Neural cell (in vitro differentiated cells): ENCODE measurements around the gene FAN1. TPM values are rescaled to one million over a fixed set of nuclear protein-coding genes. Genes with fewer than 3 reads are reported as not detected.

Source experiments
- H2AFZ ChIP-seq: fragments of 200-600, 300-800 bp; sonication (generic), shearing (Covaris generic); 2 replicates; pipeline ENCODE4 v1.6.0; 2014; ENCODE audit warnings: low read depth, mild to moderate bottlenecking, antibody characterized with exemption, low read length, moderate library complexity
- H3F3A ChIP-seq: fragments of 200-600 bp; shearing (Covaris generic); 2 replicates; pipeline ENCODE4 v1.6.1; 2016; ENCODE audit warnings: mild to moderate bottlenecking, moderate library complexity, mixed read lengths, antibody characterized with exemption, low read length; ENCODE audit not compliant: insufficient read depth, poor library complexity, severe bottlenecking
- H3K27ac ChIP-seq: fragments of 200-600, 300-800 bp; sonication (generic), shearing (Covaris generic); 2 replicates; pipeline ENCODE4 v1.5.1; 2014; ENCODE audit warnings: mild to moderate bottlenecking, low read length, moderate library complexity
- H3K27me3 ChIP-seq: fragments of 300-800, 200-600 bp; sonication (generic), shearing (Covaris generic); 2 replicates; pipeline ENCODE4 v1.6.0; 2014; ENCODE audit warnings: mild to moderate bottlenecking, low read depth, low read length, moderate library complexity; ENCODE audit not compliant: insufficient read depth
- H3K36me3 ChIP-seq: fragments of 300-800, 200-600 bp; sonication (generic), shearing (Covaris generic); 2 replicates; pipeline ENCODE4 v1.5.1; 2014; ENCODE audit warnings: mild to moderate bottlenecking, antibody characterized with exemption, low read length, moderate library complexity; ENCODE audit not compliant: insufficient read depth
- H3K4me2 ChIP-seq: fragments of 300-800, 200-600 bp; sonication (generic), shearing (Covaris generic); 2 replicates; pipeline ENCODE4 v1.6.0; 2014; ENCODE audit warnings: mild to moderate bottlenecking, low read length
- H3K4me3 ChIP-seq: fragments of 300-800, 200-600 bp; sonication (generic), shearing (Covaris generic); 2 replicates; pipeline ENCODE4 v1.5.1; 2014; ENCODE audit warnings: mild to moderate bottlenecking, low read length, moderate library complexity
- H3K79me2 ChIP-seq: fragments of 200-600 bp; shearing (Covaris generic); replicated peaks from 2 replicates; pipeline ENCODE4 v1.6.0; 2014; ENCODE audit warnings: mild to moderate bottlenecking, low read length, moderate library complexity; ENCODE audit not compliant: insufficient read depth
- H3K9ac ChIP-seq: fragments of 300-800, 200-600 bp; sonication (generic), shearing (Covaris generic); 2 replicates; pipeline ENCODE4 v1.6.1; 2016; ENCODE audit warnings: mild to moderate bottlenecking, low read length, mixed read lengths
- H3K9me2 ChIP-seq: fragments of 200-600 bp; shearing (Covaris generic); 2 replicates; pipeline ENCODE4 v1.6.1; 2016; ENCODE audit warnings: mild to moderate bottlenecking, low read length, mixed read lengths; ENCODE audit not compliant: insufficient read depth
- H3K9me3 ChIP-seq: fragments of 200-600, 300-800 bp; sonication (generic), shearing (Covaris generic); 2 replicates; pipeline ENCODE4 v1.6.1; 2016; ENCODE audit warnings: mild to moderate bottlenecking, mixed run types, low read length, moderate library complexity, mixed read lengths
- H4K20me1 ChIP-seq: fragments of 200-600 bp; shearing (Covaris generic); 2 replicates; pipeline ENCODE4 v1.6.1; 2016; ENCODE audit warnings: mild to moderate bottlenecking, mixed run types; ENCODE audit not compliant: insufficient read depth
- EP300 ChIP-seq: fragments of 450-650 bp; conservative IDR thresholded peaks from 2 replicates; pipeline ENCODE4 v1.6.1; 2014; ENCODE audit warnings: antibody characterized with exemption, mild to moderate bottlenecking, moderate library complexity; ENCODE audit not compliant: poor library complexity, severe bottlenecking
- EZH2 ChIP-seq: fragments of 200-600, 300-800 bp; shearing (Covaris generic), sonication (generic); IDR thresholded peaks from 2 replicates; pipeline ENCODE4 v1.6.1; 2014; ENCODE audit warnings: antibody characterized with exemption, low read length, borderline replicate concordance, mild to moderate bottlenecking; ENCODE audit not compliant: insufficient read depth, poor library complexity, severe bottlenecking
- MXI1 ChIP-seq: fragments of 450-650 bp; conservative IDR thresholded peaks from 2 replicates; pipeline ENCODE4 v1.6.1; 2014; ENCODE audit warnings: antibody characterized with exemption, mild to moderate bottlenecking; ENCODE audit not compliant: poor library complexity, severe bottlenecking
- POLR2AphosphoS5 ChIP-seq: IDR thresholded peaks from 2 replicates; pipeline ENCODE4 v1.6.1; 2012
- RAD21 ChIP-seq: fragments of 450-650 bp; conservative IDR thresholded peaks from 2 replicates; pipeline ENCODE4 v1.6.1; 2014; ENCODE audit warnings: antibody characterized with exemption, mild to moderate bottlenecking, moderate library complexity
- SMC3 ChIP-seq: fragments of 450-650 bp; conservative IDR thresholded peaks from 2 replicates; pipeline ENCODE4 v1.6.1; 2014; ENCODE audit warnings: antibody characterized with exemption, mild to moderate bottlenecking, moderate library complexity; ENCODE audit not compliant: poor library complexity
- TAF1 ChIP-seq: IDR thresholded peaks from 2 replicates; pipeline ENCODE4 v1.6.1; 2012; ENCODE audit warnings: low read depth
- polyA plus RNA-seq: library from polyadenylated mRNA; depleted of rRNA; stranded (reverse); fragments of >200 nt; gene quantifications from 2 replicates; pipeline ENCODE4 v1.2.3, GENCODE V29; 2014
- TF ChIP-seq, protein P1 (sequence below): fragments of 450-650 bp; IDR thresholded peaks from 2 replicates; pipeline ENCODE4 v1.5.1; 2014; ENCODE audit warnings: antibody characterized with exemption, mild to moderate bottlenecking, moderate library complexity; ENCODE audit not compliant: poor library complexity, severe bottlenecking
- TF ChIP-seq, protein P2 (sequence below): IDR thresholded peaks from 2 replicates; pipeline ENCODE4 v1.6.1; 2012; ENCODE audit warnings: borderline replicate concordance

FAN1 gene
- polyA plus RNA-seq, 1 donor from 2014 or later = 38.5 TPM

DNA sequence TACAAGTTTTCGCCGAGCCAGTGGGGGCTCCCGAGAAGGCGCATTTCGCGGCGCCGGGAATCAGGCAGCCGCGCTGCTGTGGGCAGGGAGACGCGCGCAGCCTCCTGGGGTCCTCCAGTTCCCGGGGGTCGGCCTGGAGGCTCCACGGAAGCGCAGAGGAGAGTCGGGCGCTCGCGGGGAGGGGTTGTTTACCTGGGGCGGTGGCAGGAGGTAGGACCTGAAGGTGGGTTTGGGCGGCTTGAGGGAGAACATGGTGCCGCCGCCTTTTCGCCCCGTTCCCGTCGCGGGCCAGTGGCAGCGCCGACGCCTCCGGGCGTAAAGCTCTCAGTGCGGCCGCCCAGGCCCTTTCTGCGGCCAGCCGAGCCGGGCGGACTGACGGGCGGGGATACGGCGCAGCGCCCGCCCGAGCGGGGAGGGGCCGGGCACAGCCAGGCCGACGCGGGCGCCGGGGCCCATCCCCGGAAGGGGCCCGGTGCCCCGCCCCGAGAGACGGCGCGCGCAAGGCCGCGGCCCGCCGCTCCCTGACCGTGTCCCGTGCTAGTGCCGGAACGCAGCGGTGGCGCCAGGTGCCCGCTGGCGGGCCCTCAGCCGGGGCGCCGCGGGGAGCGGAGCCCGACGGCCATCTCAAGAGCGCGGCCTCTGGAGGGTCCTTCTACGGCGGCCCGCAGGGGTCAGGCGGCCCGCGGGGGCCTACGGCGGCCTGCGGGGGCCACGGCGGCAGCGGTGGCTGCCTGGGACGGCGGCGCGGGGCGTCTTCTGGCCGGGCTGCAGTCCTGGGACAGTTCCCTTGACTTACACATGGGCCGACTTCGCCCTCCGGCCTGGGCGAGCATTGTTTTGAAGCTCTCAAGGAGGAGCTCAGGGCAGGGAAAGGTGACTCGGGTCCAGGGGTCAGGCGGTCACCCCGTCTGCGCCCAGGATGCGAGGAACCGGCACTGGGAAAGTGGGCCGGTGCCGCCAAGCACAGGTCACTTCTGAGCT is 87.8 kb downstream of the FAN1 start, which contains the start of gene MTMR10:
MTMR10 (minus strand) TSS at position 374 of the 981 bp plus-strand sequence; CDS start at position 252, 122 bp downstream.
- Histone ChIP-seq H4K20me1 (no peaks in the 10 kb centered on the region), H3F3A (no peaks in the 10 kb centered on the region), H3K4me3 (peak within 1 kb of the TSS; percentile 84), H3K27me3 (peaks cover 9% of the 10 kb centered on the region), H3K9ac (peak within 1 kb of the TSS; percentile 56), H3K79me2 (peaks cover 14% of the 10 kb centered on the region), H3K9me3 (no peaks in the 10 kb centered on the region), H3K27ac (no peak within 1 kb of the TSS), H3K4me2 (peak within 1 kb of the TSS; percentile 51), H3K36me3 (no peaks in the 10 kb centered on the region), H3K9me2 (no peaks in the 10 kb centered on the region), H2AFZ (peak within 1 kb of the TSS; percentile 4)
- TF ChIP-seq SMC3 = peak; percentile 42
- TF ChIP-seq MXI1 = peak; percentile 19
- TF ChIP-seq, protein P1, sequence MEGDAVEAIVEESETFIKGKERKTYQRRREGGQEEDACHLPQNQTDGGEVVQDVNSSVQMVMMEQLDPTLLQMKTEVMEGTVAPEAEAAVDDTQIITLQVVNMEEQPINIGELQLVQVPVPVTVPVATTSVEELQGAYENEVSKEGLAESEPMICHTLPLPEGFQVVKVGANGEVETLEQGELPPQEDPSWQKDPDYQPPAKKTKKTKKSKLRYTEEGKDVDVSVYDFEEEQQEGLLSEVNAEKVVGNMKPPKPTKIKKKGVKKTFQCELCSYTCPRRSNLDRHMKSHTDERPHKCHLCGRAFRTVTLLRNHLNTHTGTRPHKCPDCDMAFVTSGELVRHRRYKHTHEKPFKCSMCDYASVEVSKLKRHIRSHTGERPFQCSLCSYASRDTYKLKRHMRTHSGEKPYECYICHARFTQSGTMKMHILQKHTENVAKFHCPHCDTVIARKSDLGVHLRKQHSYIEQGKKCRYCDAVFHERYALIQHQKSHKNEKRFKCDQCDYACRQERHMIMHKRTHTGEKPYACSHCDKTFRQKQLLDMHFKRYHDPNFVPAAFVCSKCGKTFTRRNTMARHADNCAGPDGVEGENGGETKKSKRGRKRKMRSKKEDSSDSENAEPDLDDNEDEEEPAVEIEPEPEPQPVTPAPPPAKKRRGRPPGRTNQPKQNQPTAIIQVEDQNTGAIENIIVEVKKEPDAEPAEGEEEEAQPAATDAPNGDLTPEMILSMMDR = no peak

DNA sequence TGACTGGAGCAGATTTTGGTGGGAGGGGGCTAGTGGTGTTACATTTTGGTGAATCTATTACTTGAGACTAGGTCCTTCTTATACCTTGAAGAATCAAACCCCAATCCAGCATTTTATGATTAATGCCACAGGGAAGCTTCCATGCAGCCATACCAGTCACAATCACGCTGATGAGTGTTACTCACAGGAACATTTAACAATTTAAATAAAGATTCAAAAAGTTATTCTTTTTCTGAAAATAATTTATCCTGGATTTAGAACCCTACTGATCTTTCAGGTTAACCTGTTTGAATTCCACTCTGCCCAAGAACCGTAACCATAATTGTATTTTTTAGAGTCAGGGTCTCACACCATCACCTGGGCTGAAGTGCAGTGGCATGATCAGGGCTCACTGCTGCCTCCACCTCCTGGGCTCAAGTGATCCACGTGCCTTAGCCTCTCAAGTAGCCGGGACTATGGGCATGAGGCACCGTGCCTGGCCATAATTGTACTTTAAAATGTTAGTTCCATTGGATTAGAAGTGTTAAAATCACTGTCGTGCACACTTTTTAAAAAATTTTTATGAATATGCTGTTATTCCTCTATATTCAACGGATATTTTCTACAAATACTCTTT is 88.6 kb downstream of the FAN1 start:
- Histone ChIP-seq H3K27ac (no peak overlapping the region), H3K79me2 (peaks cover 14% of the 10 kb centered on the region), H3K4me3 (peak overlapping the region; percentile 84), H3K27me3 (peaks cover 9% of the 10 kb centered on the region), H2AFZ (peak overlapping the region; percentile 4), H3F3A (no peaks in the 10 kb centered on the region), H3K9me3 (no peaks in the 10 kb centered on the region), H3K9ac (peak overlapping the region; percentile 56), H4K20me1 (no peaks in the 10 kb centered on the region), H3K4me2 (no peak overlapping the region), H3K36me3 (no peaks in the 10 kb centered on the region), H3K9me2 (no peaks in the 10 kb centered on the region)
- TF ChIP-seq, protein P1 = no peak
- TF ChIP-seq RAD21 (no peak), SMC3 (no peak), EZH2 (no peak), POLR2AphosphoS5 (no peak), MXI1 (no peak), EP300 (no peak), TAF1 (no peak)
- TF ChIP-seq, protein P2, sequence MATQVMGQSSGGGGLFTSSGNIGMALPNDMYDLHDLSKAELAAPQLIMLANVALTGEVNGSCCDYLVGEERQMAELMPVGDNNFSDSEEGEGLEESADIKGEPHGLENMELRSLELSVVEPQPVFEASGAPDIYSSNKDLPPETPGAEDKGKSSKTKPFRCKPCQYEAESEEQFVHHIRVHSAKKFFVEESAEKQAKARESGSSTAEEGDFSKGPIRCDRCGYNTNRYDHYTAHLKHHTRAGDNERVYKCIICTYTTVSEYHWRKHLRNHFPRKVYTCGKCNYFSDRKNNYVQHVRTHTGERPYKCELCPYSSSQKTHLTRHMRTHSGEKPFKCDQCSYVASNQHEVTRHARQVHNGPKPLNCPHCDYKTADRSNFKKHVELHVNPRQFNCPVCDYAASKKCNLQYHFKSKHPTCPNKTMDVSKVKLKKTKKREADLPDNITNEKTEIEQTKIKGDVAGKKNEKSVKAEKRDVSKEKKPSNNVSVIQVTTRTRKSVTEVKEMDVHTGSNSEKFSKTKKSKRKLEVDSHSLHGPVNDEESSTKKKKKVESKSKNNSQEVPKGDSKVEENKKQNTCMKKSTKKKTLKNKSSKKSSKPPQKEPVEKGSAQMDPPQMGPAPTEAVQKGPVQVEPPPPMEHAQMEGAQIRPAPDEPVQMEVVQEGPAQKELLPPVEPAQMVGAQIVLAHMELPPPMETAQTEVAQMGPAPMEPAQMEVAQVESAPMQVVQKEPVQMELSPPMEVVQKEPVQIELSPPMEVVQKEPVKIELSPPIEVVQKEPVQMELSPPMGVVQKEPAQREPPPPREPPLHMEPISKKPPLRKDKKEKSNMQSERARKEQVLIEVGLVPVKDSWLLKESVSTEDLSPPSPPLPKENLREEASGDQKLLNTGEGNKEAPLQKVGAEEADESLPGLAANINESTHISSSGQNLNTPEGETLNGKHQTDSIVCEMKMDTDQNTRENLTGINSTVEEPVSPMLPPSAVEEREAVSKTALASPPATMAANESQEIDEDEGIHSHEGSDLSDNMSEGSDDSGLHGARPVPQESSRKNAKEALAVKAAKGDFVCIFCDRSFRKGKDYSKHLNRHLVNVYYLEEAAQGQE = no peak
